OCI-LY1 (cell line): ENCODE measurements around the gene AKAP8L.
A peak's percentile ranks its signal among the peaks of the same experiment; 100 is the strongest.

Experiments used
- H2AFZ ChIP-seq: fragments of 200-600 bp; sonication (generic), shearing (Covaris generic); 2 replicates; pipeline ENCODE4 v1.6.0; 2014; ENCODE audit warnings: antibody characterized with exemption, mild to moderate bottlenecking, low read length
- H3F3A ChIP-seq: fragments of 200-600 bp; sonication (generic), shearing (Covaris generic); 2 replicates; pipeline ENCODE4 v1.6.0; 2014; ENCODE audit warnings: mild to moderate bottlenecking, antibody characterized with exemption, low read length, moderate library complexity; ENCODE audit not compliant: insufficient read depth
- H3K27ac ChIP-seq: fragments of 200-600 bp; sonication (generic); 2 replicates; pipeline ENCODE4 v1.5.1; 2014; ENCODE audit warnings: low read length, mixed run types, mild to moderate bottlenecking, low read depth; ENCODE audit not compliant: poor library complexity, severe bottlenecking
- H3K27me3 ChIP-seq: fragments of 200-600 bp; sonication (generic); 2 replicates; pipeline ENCODE4 v1.6.0; 2014; ENCODE audit warnings: antibody characterized with exemption, mild to moderate bottlenecking, low read length, moderate library complexity; ENCODE audit not compliant: insufficient read depth
- H3K36me3 ChIP-seq: fragments of 200-600 bp; sonication (generic); 2 replicates; pipeline ENCODE4 v1.6.1; 2014; ENCODE audit warnings: mild to moderate bottlenecking, antibody characterized with exemption, low read length, moderate library complexity, mixed read lengths; ENCODE audit not compliant: insufficient read depth
- H3K4me1 ChIP-seq: fragments of 200-600 bp; sonication (generic); 2 replicates; pipeline ENCODE4 v1.5.1; 2014; ENCODE audit warnings: mild to moderate bottlenecking, low read length, moderate library complexity; ENCODE audit not compliant: insufficient read depth, severe bottlenecking
- H3K4me2 ChIP-seq: fragments of 200-600 bp; sonication (generic), shearing (Covaris generic); 2 replicates; pipeline ENCODE4 v1.6.1; 2014; ENCODE audit warnings: low read length
- H3K4me3 ChIP-seq: fragments of 200-600 bp; sonication (generic); 2 replicates; pipeline ENCODE4 v1.5.1; 2014; ENCODE audit warnings: low read length, low read depth, mild to moderate bottlenecking, mixed read lengths; ENCODE audit not compliant: poor library complexity, severe bottlenecking
- H3K79me2 ChIP-seq: fragments of 200-600 bp; shearing (Covaris generic); 2 replicates; pipeline ENCODE4 v1.6.1; 2016; ENCODE audit warnings: mixed run types, low read length, mixed read lengths; ENCODE audit not compliant: insufficient read depth
- H3K9ac ChIP-seq: fragments of 200-600 bp; sonication (generic), shearing (Covaris generic); 2 replicates; pipeline ENCODE4 v1.6.1; 2014; ENCODE audit warnings: mild to moderate bottlenecking, low read length, mixed read lengths
- H3K9me2 ChIP-seq: fragments of 200-600 bp; sonication (generic), shearing (Covaris generic); 2 replicates; pipeline ENCODE4 v1.6.1; 2014; ENCODE audit warnings: low read depth, mild to moderate bottlenecking, low read length, mixed read lengths
- H3K9me3 ChIP-seq: fragments of 200-600 bp; shearing (Covaris generic); 2 replicates; pipeline ENCODE4 v1.6.1; 2014; ENCODE audit warnings: low read length, mixed read lengths
- H4K20me1 ChIP-seq: fragments of 200-600 bp; sonication (generic), shearing (Covaris generic); 2 replicates; pipeline ENCODE4 v1.6.0; 2016; ENCODE audit warnings: mild to moderate bottlenecking, low read length; ENCODE audit not compliant: insufficient read depth
- EZH2 ChIP-seq: fragments of 200-600 bp; sonication (generic), shearing (Covaris generic); IDR thresholded peaks from 2 replicates; pipeline ENCODE4 v1.8.0; 2017; ENCODE audit warnings: borderline replicate concordance, mixed run types, mild to moderate bottlenecking, antibody characterized with exemption, low read length, moderate library complexity, mixed read lengths
- TF ChIP-seq, protein P1 (sequence below): fragments of 200-600 bp; sonication (generic), shearing (Covaris generic); IDR thresholded peaks from 2 replicates; pipeline ENCODE4 v1.5.1; 2017; ENCODE audit warnings: mild to moderate bottlenecking, antibody characterized with exemption, low read length, moderate library complexity, mixed read lengths

Gene AKAP8L, protein sequence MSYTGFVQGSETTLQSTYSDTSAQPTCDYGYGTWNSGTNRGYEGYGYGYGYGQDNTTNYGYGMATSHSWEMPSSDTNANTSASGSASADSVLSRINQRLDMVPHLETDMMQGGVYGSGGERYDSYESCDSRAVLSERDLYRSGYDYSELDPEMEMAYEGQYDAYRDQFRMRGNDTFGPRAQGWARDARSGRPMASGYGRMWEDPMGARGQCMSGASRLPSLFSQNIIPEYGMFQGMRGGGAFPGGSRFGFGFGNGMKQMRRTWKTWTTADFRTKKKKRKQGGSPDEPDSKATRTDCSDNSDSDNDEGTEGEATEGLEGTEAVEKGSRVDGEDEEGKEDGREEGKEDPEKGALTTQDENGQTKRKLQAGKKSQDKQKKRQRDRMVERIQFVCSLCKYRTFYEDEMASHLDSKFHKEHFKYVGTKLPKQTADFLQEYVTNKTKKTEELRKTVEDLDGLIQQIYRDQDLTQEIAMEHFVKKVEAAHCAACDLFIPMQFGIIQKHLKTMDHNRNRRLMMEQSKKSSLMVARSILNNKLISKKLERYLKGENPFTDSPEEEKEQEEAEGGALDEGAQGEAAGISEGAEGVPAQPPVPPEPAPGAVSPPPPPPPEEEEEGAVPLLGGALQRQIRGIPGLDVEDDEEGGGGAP

DNA sequence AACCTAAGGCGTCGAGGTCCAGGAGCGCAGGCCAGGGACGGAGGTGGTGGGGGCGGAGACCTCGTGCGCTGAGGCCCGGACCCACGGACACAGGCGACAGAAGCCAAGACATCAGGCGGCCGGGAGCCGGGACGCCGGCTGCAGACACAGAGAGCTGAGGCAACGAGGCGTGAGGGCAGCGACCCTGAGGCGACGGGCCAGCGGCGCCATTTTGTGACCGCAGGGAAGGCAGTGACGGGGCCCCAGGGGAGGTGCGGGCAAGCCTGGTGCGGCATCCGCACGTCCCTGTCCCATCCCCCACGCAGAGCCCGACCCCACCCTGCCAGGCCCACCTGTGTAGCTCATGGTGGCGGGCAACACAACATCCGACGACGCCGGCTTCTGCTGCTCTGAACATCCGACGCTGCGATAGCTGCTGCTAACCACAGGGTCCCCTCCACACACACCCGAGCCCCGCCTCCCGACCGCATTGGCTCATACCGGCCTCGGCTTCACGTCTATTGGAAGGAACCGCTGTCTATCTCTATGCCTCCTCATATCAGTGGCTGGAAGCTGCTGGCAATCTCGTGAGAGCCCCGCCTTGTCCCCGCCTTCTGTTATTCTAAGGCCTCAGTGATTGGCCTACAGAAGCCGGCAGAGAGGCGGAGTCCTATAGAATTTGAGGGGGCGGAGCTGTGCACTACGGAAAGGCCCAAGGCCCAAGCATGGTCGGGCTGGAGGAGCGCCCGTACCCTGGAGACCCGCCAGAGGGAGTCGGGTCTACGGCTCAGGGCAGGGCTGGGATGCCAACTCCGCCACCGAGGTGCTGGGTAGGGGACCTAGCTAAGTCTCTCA, at the start of gene AKAP8L:
Gene AKAP8L, minus strand, starts transcription at position 410 of the 834 bp plus-strand sequence. Its CDS starts 65 bp downstream, at position 345.
- no peak for TF ChIP-seq EZH2
- TF ChIP-seq, protein P1, sequence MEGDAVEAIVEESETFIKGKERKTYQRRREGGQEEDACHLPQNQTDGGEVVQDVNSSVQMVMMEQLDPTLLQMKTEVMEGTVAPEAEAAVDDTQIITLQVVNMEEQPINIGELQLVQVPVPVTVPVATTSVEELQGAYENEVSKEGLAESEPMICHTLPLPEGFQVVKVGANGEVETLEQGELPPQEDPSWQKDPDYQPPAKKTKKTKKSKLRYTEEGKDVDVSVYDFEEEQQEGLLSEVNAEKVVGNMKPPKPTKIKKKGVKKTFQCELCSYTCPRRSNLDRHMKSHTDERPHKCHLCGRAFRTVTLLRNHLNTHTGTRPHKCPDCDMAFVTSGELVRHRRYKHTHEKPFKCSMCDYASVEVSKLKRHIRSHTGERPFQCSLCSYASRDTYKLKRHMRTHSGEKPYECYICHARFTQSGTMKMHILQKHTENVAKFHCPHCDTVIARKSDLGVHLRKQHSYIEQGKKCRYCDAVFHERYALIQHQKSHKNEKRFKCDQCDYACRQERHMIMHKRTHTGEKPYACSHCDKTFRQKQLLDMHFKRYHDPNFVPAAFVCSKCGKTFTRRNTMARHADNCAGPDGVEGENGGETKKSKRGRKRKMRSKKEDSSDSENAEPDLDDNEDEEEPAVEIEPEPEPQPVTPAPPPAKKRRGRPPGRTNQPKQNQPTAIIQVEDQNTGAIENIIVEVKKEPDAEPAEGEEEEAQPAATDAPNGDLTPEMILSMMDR, result peak; percentile 84
- Histone ChIP-seq H3K4me2 (peak within 1 kb of the TSS; percentile 99), H3K79me2 (peaks cover 43% of the 10 kb centered on the region), H3F3A (no peaks in the 10 kb centered on the region), H3K36me3 (peaks cover 51% of the 10 kb centered on the region), H4K20me1 (no peaks in the 10 kb centered on the region), H3K4me1 (peaks cover 41% of the 10 kb centered on the region), H2AFZ (no peak within 1 kb of the TSS), H3K27ac (peak within 1 kb of the TSS; percentile 45), H3K9me2 (no peaks in the 10 kb centered on the region), H3K9ac (peak within 1 kb of the TSS; percentile 98), H3K27me3 (no peaks in the 10 kb centered on the region), H3K9me3 (no peaks in the 10 kb centered on the region), H3K4me3 (peak within 1 kb of the TSS; percentile 98)

DNA sequence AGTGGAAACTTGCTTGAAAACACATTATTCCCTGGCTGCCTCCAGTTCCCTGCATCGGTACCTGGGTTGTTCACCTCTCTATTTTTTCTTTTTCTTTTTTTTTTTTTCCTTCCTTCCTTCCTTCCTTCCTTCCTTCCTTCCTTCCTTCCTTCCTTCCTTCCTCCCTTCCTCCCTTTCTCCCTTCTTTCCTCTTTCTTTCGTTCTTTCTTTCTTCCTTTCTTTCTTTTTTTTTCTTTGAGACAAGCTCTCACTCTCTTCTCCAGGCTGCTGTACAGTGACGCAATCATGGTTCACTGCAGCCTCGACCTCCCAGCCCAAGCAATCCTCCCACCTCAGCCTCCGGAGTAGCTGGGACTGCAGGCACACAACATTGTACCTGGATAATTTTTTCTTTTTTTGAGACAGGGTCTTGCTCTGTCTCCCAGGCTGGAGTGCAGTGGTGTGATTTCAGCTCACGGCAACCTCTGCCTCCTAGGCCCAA, 49.0 kb upstream of the AKAP8L start:
- no peak overlapping the region for H3K4me3 ChIP-seq

More for the DNA sequence above, 49.0 kb upstream of the AKAP8L start:
- Histone ChIP-seq H3F3A (no peaks in the 10 kb centered on the region), H3K4me2 (no peak overlapping the region), H3K79me2 (no peaks in the 10 kb centered on the region), H3K9me3 (no peaks in the 10 kb centered on the region), H3K36me3 (no peaks in the 10 kb centered on the region), H3K4me1 (peaks cover 22% of the 10 kb centered on the region), H3K27ac (no peak overlapping the region), H3K9ac (no peak overlapping the region), H4K20me1 (no peaks in the 10 kb centered on the region), H3K27me3 (no peaks in the 10 kb centered on the region), H2AFZ (no peak overlapping the region), H3K9me2 (no peaks in the 10 kb centered on the region)
- TF ChIP-seq EZH2, result no peak
- TF ChIP-seq, protein P1, result no peak
